OCI-LY7 (cell line): ENCODE measurements around the gene TTC33. TPM values are rescaled to one million over a fixed set of nuclear protein-coding genes. Genes with fewer than 3 reads are reported as not detected.
A peak's percentile ranks its signal among the peaks of the same experiment; 100 is the strongest.

Experiments used
- BruUV-seq: library from RNA; stranded (reverse); fragments of 400-500 nt; replicated peaks from 2 replicates; lab custom pipeline; 2021; lab: Mats Ljungman, UMichigan
- CTCF ChIA-PET: fragments of 300-600 bp; sonication (Branson Sonifier 250); formaldehyde crosslinking; loops from one replicate; lab custom pipeline; 2022; ENCODE audit warnings: antibody characterized with exemption; ENCODE audit not compliant: unreplicated experiment; lab: Charles Lee
- POLR2A ChIA-PET: fragments of 300-600 bp; sonication (Branson Sonifier 250); formaldehyde crosslinking; loops from one replicate; lab custom pipeline; 2022; ENCODE audit warnings: antibody characterized with exemption; lab: Charles Lee
- DNase-seq: peaks from one replicate; pipeline ENCODE4 v3.0.0-alpha.2; 2015; ENCODE audit warnings: low spot score
- H2AFZ ChIP-seq: fragments of 200-600 bp; sonication (generic), shearing (Covaris generic); 2 replicates; pipeline ENCODE4 v1.6.1; 2014; ENCODE audit warnings: mild to moderate bottlenecking, antibody characterized with exemption, low read length, moderate library complexity
- H3K27ac ChIP-seq: fragments of 200-600 bp; sonication (generic); 2 replicates; pipeline ENCODE4 v1.5.1; 2014; ENCODE audit warnings: mixed run types, low read depth, mild to moderate bottlenecking, moderate library complexity, low read length, inconsistent platforms; ENCODE audit not compliant: poor library complexity, severe bottlenecking
- H3K36me3 ChIP-seq: fragments of 200-600 bp; sonication (generic); 2 replicates; pipeline ENCODE4 v1.6.1; 2014; ENCODE audit warnings: mild to moderate bottlenecking, antibody characterized with exemption, low read length, moderate library complexity, mixed read lengths; ENCODE audit not compliant: insufficient read depth
- H3K4me1 ChIP-seq: fragments of 200-600 bp; sonication (generic); 2 replicates; pipeline ENCODE4 v1.5.1; 2014; ENCODE audit warnings: mild to moderate bottlenecking, low read length; ENCODE audit not compliant: insufficient read depth, poor library complexity, severe bottlenecking
- H3K4me2 ChIP-seq: fragments of 200-600 bp; sonication (generic); 2 replicates; pipeline ENCODE4 v1.6.1; 2014; ENCODE audit warnings: mild to moderate bottlenecking, low read length
- H3K4me3 ChIP-seq: fragments of 200-600 bp; sonication (generic); 2 replicates; pipeline ENCODE4 v1.5.1; 2014; ENCODE audit warnings: mild to moderate bottlenecking, low read depth, low read length; ENCODE audit not compliant: poor library complexity, severe bottlenecking
- H3K79me2 ChIP-seq: fragments of 200-600 bp; sonication (generic); 2 replicates; pipeline ENCODE4 v1.6.1; 2016; ENCODE audit warnings: low read depth, mild to moderate bottlenecking, low read length, moderate library complexity, mixed read lengths; ENCODE audit not compliant: insufficient read depth
- H3K9me2 ChIP-seq: fragments of 200-600 bp; sonication (generic); 2 replicates; pipeline ENCODE4 v1.6.1; 2016; ENCODE audit warnings: mild to moderate bottlenecking, low read length, mixed read lengths; ENCODE audit not compliant: insufficient read depth
- H3K9me3 ChIP-seq: fragments of 200-600 bp; sonication (generic); 2 replicates; pipeline ENCODE4 v1.6.1; 2014; ENCODE audit warnings: mild to moderate bottlenecking, mixed run types, low read length, mixed read lengths
- H4K20me1 ChIP-seq: fragments of 200-600 bp; sonication (generic); 2 replicates; pipeline ENCODE4 v1.6.1; 2014; ENCODE audit warnings: mild to moderate bottlenecking, antibody characterized with exemption, low read length, moderate library complexity, mixed read lengths; ENCODE audit not compliant: insufficient read depth
- EZH2phosphoT487 ChIP-seq: fragments of 200-600 bp; sonication (generic); IDR thresholded peaks from 2 replicates; pipeline ENCODE4 v1.6.1; 2018; ENCODE audit warnings: low read depth, borderline replicate concordance, mild to moderate bottlenecking, mixed run types, antibody characterized with exemption, low read length, moderate library complexity, mixed read lengths
- intact Hi-C: fragments of 100-400 bp; cut with micrococcal nuclease; formaldehyde crosslinking; loops from one replicate; pipeline ENCODE4 v1.10.0; 2022; ENCODE audit not compliant: unreplicated experiment
- total RNA-seq, 2 experiments: library from RNA; depleted of rRNA in 1 of 2; stranded (reverse); fragments of >200 nt in 1 of 2; shearing (Covaris generic) in 1 of 2; gene quantifications; 2 replicates each; pipeline ENCODE4 v1.2.3, GENCODE V29; 2014 to 2022
- TF ChIP-seq, protein P1 (sequence below): fragments of 200-600 bp; sonication (generic); conservative IDR thresholded peaks from 2 replicates; pipeline ENCODE4 v1.5.1; 2014; ENCODE audit warnings: mild to moderate bottlenecking, antibody characterized with exemption, low read length, moderate library complexity, mixed read lengths

TTC33 gene
- total RNA-seq, 2 experiments from 2014 or later = 15.9 to 20.5 TPM

- Histone ChIP-seq H3K27ac (peak within 1 kb of the TSS; percentile 79), H4K20me1 (peaks cover 24% of the 10 kb centered on the region), H3K36me3 (peaks cover 12% of the 10 kb centered on the region; the same call in 1 of the 2 replicates), H3K79me2 (peaks cover 51% of the 10 kb centered on the region), H3K9me3 (no peaks in the 10 kb centered on the region), H3K4me2 (peak within 1 kb of the TSS; percentile 89), H3K9me2 (no peaks in the 10 kb centered on the region), H3K4me3 (peak within 1 kb of the TSS; percentile 91), H3K4me1 (peaks cover 17% of the 10 kb centered on the region), H2AFZ (peak within 1 kb of the TSS; percentile 97)
- POLR2A ChIA-PET = interaction anchor here (0.6 to 1.0 kb wide), 3 partner anchors 9 to 392 kb away, joined by 4 to 5 read pairs (median 4); no protein-coding TSS in a partner anchor
- no TSS peak for BruUV-seq
- intact Hi-C loops = loop anchor here (1.0 kb wide), 2 partner anchors 37 to 43 kb away; partner anchors contain the start of genes RPL37 and TTC33
- DNase-seq = peak; percentile 89
- no peak for TF ChIP-seq EZH2phosphoT487
- TF ChIP-seq, protein P1, sequence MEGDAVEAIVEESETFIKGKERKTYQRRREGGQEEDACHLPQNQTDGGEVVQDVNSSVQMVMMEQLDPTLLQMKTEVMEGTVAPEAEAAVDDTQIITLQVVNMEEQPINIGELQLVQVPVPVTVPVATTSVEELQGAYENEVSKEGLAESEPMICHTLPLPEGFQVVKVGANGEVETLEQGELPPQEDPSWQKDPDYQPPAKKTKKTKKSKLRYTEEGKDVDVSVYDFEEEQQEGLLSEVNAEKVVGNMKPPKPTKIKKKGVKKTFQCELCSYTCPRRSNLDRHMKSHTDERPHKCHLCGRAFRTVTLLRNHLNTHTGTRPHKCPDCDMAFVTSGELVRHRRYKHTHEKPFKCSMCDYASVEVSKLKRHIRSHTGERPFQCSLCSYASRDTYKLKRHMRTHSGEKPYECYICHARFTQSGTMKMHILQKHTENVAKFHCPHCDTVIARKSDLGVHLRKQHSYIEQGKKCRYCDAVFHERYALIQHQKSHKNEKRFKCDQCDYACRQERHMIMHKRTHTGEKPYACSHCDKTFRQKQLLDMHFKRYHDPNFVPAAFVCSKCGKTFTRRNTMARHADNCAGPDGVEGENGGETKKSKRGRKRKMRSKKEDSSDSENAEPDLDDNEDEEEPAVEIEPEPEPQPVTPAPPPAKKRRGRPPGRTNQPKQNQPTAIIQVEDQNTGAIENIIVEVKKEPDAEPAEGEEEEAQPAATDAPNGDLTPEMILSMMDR = peak; percentile 36; the same call in 1 of the 2 replicates
- CTCF ChIA-PET = no interaction called here
Observed at GRCh38 chr5:40798012-40798800, 42.4 kb upstream of the TTC33 start, which contains the start of gene PRKAA1. PRKAA1 (minus strand) TSS chr5:40798374; CDS start chr5:40798189, 185 bp downstream.

- peak; percentile 75 for DNase-seq
- BruUV-seq = TSS peak; percentile 52
- H2AFZ ChIP-seq = peak overlapping the region; percentile 55; the same call in 1 of the 2 replicates
- no peaks in the 10 kb centered on the region for H3K9me3 ChIP-seq
- POLR2A ChIA-PET = interaction anchor here (0.6 to 1.7 kb wide), 5 partner anchors 9 to 421 kb away, joined by 3 to 7 read pairs (median 3); no protein-coding TSS in a partner anchor
- peak overlapping the region; percentile 89 for H3K4me2 ChIP-seq
- H3K36me3 ChIP-seq = peaks cover 12% of the 10 kb centered on the region; the same call in 1 of the 2 replicates
- TF ChIP-seq, protein P1 = no peak
- no peak for TF ChIP-seq EZH2phosphoT487
- H3K79me2 ChIP-seq = peaks cover 59% of the 10 kb centered on the region
- peak overlapping the region; percentile 91 for H3K4me3 ChIP-seq
- H3K4me1 ChIP-seq = peaks cover 17% of the 10 kb centered on the region
- peak overlapping the region; percentile 79 for H3K27ac ChIP-seq
- peaks cover 26% of the 10 kb centered on the region for H4K20me1 ChIP-seq
- intact Hi-C loops = loop anchor here (1.0 kb wide), 2 partner anchors 38 to 42 kb away; partner anchors contain the start of genes RPL37 and TTC33
- CTCF ChIA-PET = no interaction called here
- H3K9me2 ChIP-seq = no peaks in the 10 kb centered on the region
Observed at GRCh38 chr5:40797273-40798011, 41.7 kb upstream of the TTC33 start.
